Bone marrow (tissue), 2 donors: ENCODE results near the gene ATP6V0C.
"Not testable (repeated sequence)": the region's sequence is repeated elsewhere in the genome, so short reads cannot be mapped to it uniquely, and the experiment has no call there.

Source experiments
- DNase-seq, 2 donors: peaks; one replicate each; lab custom pipeline; 2025; lab: John Stamatoyannopoulos, UW

The ATP6V0C gene

DNA sequence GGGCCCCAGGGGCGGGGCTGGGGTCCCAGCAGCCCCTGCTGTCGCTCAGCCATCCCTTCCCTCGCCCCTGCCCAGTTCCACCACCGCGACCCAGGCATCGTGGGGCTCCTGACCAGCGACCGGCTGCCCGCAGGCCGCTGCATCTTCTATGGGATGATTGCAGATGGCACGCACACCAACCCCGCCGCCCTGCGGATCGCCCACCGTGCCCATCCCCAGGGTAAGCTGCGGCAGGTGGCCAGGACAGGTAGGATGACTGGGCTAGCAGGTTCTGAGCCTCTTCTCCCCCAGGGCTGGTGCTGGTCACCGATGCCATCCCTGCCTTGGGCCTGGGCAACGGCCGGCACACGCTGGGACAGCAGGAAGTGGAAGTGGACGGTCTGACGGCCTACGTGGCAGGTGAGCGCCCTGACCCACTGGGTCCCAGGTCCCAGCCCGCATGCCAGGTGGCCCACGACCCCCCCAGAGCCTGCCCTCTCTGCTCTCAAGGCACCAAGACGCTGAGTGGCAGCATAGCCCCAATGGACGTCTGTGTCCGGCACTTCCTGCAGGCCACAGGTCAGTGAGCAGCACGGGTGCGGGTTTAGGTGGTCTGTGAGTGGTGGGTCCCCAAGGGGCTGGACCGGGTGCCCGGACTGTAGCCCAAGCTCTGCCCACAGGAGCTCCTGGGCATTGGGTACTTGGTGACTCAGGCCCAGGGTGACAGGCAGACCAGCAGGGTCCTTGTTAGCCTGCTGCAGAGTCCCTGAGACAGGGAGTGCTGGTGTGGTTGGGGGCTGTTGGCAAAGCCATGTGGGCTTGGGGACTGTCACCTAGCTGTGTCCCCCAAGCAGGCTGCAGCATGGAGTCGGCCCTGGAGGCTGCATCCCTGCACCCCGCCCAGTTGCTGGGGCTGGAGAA, 14.7 kb downstream of the ATP6V0C start:
- DNase-seq = no peak

- no peak for DNase-seq
These were observed 15.5 kb downstream of the ATP6V0C start for GRCh38 chr16:2529061-2529931.

DNA sequence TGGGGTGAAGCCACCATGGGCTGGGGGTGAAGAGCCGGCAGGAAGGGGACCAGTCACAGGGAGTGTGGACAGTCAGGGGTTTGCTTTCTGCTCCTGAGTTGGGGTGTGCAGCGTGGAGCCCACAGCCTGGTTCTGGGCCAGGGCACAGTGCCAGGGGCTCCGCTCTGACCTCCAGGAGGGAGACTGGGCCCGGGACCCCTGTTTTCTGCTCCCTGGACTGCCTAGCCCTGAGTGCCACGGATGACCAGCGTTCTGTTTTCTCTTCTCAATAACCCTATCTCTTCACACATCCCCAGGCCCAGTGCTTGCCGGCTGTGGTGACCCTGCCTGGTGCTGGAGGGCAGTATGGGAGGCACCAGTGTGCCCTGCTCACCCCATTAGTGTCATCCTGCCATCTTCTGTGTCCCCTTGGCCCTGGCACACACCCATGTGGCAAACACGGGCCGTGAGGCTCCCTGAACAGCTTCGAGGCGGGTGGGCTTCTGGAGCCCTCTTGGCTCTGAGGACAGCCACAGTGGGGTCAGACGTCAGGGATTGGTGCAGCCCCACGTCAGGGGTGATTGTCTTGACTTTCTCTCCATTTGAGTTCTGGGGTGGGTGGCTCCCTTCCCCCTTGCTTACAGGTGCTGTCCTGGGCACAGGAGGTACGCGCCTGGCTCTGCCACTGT, 16.3 kb downstream of the ATP6V0C start:
- no peak for DNase-seq

- DNase-seq = no peak
These were observed 17.0 kb downstream of the ATP6V0C start for GRCh38 chr16:2530629-2531318.

DNA sequence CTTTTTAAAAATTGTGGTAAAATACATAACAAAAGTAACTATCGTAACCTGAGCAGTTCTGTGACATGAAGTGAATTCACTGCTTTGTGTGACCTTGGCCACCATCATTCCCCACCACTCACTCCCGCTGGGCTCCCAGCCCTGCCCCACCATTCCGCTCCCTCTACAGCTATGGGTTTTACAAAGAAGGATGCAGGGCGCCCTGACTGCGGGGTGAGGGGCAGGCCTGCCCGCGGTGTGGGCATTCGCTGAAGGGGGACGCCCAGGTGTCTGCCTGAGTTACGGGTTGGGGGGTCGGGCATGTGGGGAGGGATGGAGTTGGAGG, 17.6 kb downstream of the ATP6V0C start, which contains the start of gene CEMP1:
TSS of gene CEMP1 (minus strand) at position 38 of the 325 bp plus-strand sequence. CDS start 335 bp downstream, outside the sequence.
- no peak for DNase-seq

DNA sequence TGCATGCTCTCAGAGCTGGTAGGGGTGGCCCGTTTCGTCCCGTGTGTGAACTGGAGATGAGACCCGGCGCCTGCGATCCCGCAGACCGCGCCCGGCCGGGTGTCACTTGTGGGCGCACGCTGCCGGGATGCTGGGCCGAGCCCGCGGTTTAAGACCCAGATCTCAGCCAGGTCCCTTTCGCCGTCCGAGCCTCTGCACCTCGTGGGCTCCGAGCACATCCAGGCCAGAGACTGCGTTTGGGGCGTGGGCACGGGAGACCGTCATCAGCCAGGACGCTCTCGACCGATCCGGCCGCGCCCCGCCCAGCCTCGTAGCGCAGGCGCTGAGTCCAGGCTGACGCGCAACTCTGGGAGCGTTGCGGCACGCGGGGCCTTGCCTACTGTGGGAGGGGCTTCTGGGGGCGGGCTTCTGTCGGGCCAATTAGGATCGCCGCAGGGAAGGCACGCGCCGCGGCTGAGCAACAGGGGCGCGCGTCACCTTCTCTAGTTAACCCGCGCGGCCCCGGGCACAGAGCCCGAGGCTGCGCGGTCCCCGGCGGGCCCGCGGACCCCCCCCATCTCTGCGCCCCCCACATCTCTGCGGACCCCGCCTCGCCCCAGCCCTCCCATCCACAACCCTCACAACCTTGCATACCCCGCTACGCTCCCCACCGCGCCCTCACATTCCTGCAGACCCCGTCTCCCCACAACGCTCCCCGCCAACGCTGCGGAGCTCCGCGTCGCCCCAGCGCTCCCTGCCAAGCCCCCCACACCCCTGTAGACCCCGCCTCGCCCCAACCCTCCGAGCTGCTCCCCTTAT, 18.1 kb downstream of the ATP6V0C start:
- DNase-seq = peak; percentile 86 to 88

DNA sequence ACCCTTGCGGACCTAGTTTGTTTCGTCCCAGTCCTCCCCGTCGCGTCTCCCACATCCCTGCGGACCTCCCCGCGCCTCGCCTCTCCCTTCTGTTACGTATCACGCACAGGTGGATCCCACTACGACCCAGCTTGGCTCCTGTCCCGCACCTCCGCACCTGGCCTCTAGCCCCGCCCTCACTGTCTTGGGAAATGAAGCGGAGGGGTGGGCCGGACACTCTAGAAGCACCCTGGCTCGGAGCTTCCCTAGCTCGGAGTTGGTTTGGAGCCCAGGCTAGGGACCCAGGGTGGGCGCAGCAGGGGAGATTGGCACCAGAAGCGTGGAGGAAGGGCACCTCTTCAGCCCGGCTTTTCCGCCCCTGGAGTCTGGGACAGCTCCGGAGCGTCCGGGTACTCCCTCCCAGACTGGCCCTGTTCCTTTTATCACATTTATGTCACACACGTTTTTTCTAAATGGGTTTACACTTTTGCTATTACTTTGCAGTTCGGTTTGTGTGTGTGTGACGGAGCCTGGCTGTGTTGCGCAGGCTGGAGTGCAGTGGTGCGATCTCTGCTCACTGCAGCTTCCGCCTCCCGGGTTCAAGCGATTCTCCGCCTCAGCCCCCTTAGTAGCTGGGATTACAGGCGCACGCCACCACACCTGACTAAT, 18.9 kb downstream of the ATP6V0C start:
- DNase-seq = peak in 1 of 2 donors; percentile 28

DNA sequence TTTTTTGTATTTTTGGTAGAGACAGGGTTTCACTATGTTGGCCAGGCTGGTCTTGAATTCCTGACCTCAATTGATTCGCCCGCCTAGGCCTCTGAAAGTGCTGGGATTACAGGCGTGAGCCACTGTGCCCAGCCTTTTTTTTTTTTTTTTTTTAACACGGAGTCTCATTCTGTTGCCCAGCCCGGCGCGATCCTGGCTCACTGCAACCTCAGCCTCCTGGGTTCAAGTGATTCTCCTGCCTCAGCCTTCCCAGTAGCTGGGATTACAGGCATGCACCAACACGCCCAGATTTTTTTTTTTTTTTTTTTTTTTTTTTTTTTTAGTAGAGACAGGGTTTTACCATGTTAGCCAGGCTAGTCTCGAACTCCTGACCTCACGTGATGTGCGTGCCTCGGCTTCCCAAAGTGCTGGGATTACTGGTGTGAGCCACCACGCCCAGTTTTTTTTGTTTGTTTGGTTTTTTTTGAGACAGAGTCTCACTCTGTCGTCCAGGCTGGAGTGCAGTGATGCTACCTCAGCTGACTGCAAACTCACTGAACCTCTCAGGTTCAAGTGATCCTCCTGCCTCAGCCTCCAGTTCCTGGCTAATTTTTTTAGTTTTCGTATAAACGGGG, 19.5 kb downstream of the ATP6V0C start:
- not testable (repeated sequence) for DNase-seq

DNA sequence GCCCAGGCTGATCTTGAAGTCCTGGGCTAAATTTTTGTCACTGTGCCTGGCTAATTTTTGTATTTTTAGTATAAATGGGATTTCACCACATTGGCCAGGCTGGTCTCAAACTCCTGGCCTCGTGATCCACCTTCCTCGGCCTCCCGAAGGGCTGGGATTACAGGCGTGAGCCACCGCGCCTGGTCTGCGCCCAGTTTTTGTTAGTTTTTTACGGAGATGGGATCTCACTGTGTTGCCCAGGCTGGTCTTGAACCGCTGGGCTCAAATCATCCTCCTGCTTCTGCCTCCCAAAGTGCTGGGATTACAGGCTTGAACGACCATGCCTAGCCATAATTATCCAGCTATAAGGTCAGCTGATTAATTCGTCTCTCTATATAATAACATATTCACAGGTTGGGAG, 20.2 kb downstream of the ATP6V0C start:
- DNase-seq = no peak

DNA sequence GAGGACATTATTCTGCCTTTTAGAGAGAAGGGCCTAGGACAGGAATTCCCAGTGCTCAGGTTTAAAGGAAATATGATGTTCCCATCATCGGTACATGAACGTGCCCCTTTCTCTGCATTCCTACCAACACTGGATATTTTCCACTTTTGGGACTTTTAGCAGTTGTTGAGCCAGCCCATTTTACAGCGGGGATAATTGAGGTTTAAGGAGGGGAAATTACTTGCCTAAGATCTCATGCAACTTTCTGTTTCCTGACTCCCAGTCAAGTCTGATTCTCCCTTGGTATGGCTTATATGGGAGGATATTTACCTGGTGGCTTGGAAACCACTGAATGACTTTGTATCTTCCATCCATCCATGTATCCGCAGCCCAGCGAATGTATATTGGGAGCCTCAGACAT, 20.6 kb downstream of the ATP6V0C start:
- not testable (repeated sequence) for DNase-seq

- DNase-seq = no peak
These were observed 21.9 kb downstream of the ATP6V0C start for GRCh38 chr16:2535625-2536013.

- DNase-seq = peak; percentile 77 to 83
These were observed 24.0 kb downstream of the ATP6V0C start, which contains the start of gene PDPK1 for GRCh38 chr16:2537451-2538379. Gene PDPK1, plus strand, starts transcription at chr16:2538021. Its CDS starts 92 bp downstream, at chr16:2538113.

DNA sequence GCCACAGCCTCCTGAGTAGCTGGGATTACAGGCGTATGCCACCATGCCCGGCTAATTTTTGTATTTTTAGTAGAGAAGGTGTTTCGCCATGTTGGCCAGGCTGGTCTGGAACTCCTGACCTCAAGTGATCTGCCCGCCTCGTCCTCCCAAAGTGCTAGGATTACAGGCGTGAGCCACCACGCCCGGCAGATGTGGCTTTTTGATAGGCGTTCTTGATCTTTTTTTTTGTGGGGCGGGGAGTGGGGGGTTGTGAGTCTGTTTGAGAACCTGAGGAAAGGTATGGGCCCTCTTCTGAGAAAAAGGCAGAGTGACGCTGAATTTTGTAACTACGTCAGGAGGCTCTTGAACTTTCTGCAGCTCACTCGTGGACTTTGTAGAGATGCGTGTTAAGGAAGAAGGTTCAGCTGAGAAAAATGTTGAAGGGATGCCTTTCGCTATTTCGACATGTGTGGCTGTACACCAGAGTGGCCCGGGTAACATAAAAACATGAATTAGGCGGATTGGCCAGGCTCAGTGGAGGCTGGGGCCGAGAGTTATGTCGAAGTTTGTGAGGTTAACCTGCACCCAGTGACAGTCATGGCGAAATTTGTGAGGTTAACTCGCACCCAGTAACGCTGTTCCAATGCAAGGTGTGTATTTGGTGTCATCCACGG, 25.6 kb downstream of the ATP6V0C start:
- not testable (repeated sequence) for DNase-seq

- not testable (repeated sequence) for DNase-seq
These were observed 26.2 kb downstream of the ATP6V0C start for GRCh38 chr16:2539845-2540458.

DNA sequence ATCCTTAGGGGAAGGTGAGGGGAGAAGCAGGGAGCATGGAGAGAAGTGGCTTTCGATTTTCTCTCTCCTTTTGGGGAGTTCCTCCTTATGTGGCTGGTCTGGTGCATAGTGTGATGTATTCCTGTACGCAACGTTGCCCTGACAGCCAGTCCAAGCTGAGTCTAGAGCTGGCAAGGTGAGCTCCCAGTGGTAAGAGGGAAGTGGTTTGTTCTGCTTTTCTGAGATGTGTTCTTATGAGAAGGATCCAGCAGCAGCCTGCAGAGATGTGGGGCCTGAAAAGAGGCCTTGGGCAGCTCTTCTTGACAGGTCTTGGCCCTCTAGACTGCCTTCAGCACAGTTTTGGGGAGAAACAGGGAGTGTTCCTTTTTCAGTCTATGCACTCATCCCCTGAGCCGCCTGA, 27.2 kb downstream of the ATP6V0C start:
- not testable (repeated sequence) for DNase-seq

DNA sequence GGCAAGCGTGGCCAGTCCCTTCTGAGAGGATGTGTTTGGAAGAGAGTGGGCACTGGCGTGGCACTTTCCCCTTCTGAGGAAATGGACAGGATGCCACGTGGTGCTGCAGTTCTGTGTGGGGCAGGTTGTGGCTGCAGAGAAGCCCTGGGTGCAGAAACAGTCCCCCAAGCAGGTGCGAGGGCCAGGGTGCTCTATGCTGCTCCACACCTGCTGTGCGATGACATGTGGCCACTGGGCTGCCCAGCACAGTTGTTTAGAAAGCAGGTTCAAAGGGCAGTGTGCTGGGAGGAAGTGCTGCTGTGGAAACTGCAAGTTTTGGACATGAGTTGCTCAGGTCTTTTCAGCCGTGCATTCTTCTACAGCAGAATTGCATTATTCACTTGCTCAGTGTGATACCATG, 27.7 kb downstream of the ATP6V0C start:
- not testable (repeated sequence) for DNase-seq

DNA sequence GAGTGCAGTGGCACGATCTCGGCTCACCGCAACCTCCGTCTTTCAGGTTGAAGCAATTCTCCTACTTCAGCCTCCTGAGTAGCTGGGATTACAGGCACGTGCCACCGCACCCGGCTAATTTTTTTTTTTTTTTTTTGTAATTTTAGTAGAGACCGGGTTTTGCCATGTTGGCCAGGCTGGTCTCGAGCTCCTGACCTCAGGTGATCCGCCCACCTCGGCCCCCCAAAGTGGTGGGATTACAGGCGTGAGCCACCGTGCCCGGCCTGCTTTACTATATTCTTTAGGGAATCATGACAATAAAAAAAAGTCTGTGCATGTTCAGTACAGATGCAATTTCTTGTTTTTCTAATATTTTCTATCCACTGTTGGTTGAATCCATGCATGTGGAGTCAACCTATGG, 30.0 kb downstream of the ATP6V0C start:
- DNase-seq = not testable (repeated sequence)
